ENCODE results near the gene CFAP43. TPM values are rescaled to one million over a fixed set of nuclear protein-coding genes. Genes with fewer than 3 reads are reported as not detected.

Gene CFAP43
- total and polyA plus RNA-seq, 2 of the 8 experiments (the other 6 are each of a cell fraction or from before 2014, with no cell fraction given) = 0.11 to 0.27 TPM

- Histone ChIP-seq H3K4me3 (ENCODE audit: extremely low read depth in 1 of 4, insufficient read depth in 2 of 4, low read depth in 3 of 4, low read length in 4 of 4) (no peak overlapping the region), H4K8ac (ENCODE audit: extremely low read depth, insufficient read depth, low read length) (no peak overlapping the region), H3K23ac (ENCODE audit: insufficient read length) (no peak overlapping the region), H3K9ac (replicated peaks in 1 of 4; ENCODE audit: extremely low read depth in 1 of 4, low read depth in 3 of 4, low read length in 3 of 4) (no peak overlapping the region), H2AK5ac (ENCODE audit: low read depth, low read length) (no peak overlapping the region), H3K4me1 (replicated peaks in 1 of 4; ENCODE audit: control insufficient read depth in 3 of 4, insufficient read depth in 4 of 4, low read length in 3 of 4) (peaks cover 0 to 1% (median 0%) of the 10 kb centered on the region in 4 experiments; a peak in 2 of 7 replicates), H3K14ac (ENCODE audit: insufficient read length) (no peak overlapping the region), H4K20me1 (replicated peaks in 1 of 2; ENCODE audit: control insufficient read depth in 1 of 2, insufficient read depth in 2 of 2, low read length in 2 of 2) (no peaks in the 10 kb centered on the region), H2AFZ (ENCODE audit: low read length) (no peak overlapping the region), H3K27ac (ENCODE audit: low read depth, low read length) (no peak overlapping the region), H4K91ac (replicated peaks; ENCODE audit: insufficient read length, low read length) (no peak overlapping the region), H2BK12ac (ENCODE audit: low read depth, low read length) (no peak overlapping the region), H3K79me2 (ENCODE audit: control insufficient read depth in 1 of 2, insufficient read depth in 2 of 2, low read length in 2 of 2) (no peaks in the 10 kb centered on the region), H3K36me3 (ENCODE audit: control insufficient read depth in 2 of 4, insufficient read depth in 4 of 4, low read length in 3 of 4) (peaks cover 0 to 2% (median 0%) of the 10 kb centered on the region in 4 experiments; a peak in 2 of 8 replicates), H2BK120ac (replicated peaks; ENCODE audit: low read depth, low read length) (no peak overlapping the region), H3K18ac (ENCODE audit: extremely low read depth, low read length) (no peak overlapping the region), H3K9me3 (ENCODE audit: insufficient read depth in 2 of 2, low read depth in 1 of 2, low read length in 1 of 2) (no peaks in the 10 kb centered on the region), H3K23me2 (ENCODE audit: low read depth, low read length) (no peaks in the 10 kb centered on the region), H2BK5ac (ENCODE audit: low read depth, low read length) (no peak overlapping the region), H4K5ac (ENCODE audit: insufficient read length, low read depth, low read length) (no peak overlapping the region), H3K4me2 (ENCODE audit: insufficient read depth in 1 of 2, low read depth in 2 of 2, low read length in 2 of 2) (peak overlapping the region; percentile 19 to 59; a peak in 1 of 4 replicates), H2BK15ac (ENCODE audit: low read length) (no peak overlapping the region), H3K56ac (replicated peaks; ENCODE audit: insufficient read length, low read depth, low read length) (no peak overlapping the region), H2BK20ac (ENCODE audit: low read length) (no peak overlapping the region), H3K27me3 (replicated peaks in 1 of 4; ENCODE audit: control insufficient read depth in 3 of 4, extremely low read depth in 1 of 4, insufficient read depth in 3 of 4, low read length in 3 of 4) (peaks cover 0 to 7% (median 2%) of the 10 kb centered on the region in 4 experiments; a peak in 2 of 7 replicates), H3K4ac (replicated peaks; ENCODE audit: insufficient read length, low read depth, low read length) (no peak overlapping the region), H3K79me1 (ENCODE audit: low read depth, low read length) (no peaks in the 10 kb centered on the region)
- FAIRE-seq (no peak), DNase-seq (ENCODE audit: low read depth in 1 of 2, low spot score in 2 of 2) (no peak)
- POLR2A ChIA-PET (ENCODE audit: partially characterized antibody) = interaction anchor here (0.5 to 3.4 kb wide), 8 partner anchors 9 to 53 kb away, joined by 3 to 20 read pairs (median 4); partner anchors contain the start of gene GSTO1
- CTCF ChIA-PET (ENCODE audit: partially characterized antibody) = interaction anchor here (0.9 to 8.7 kb wide), 19 partner anchors 8 to 563 kb away, joined by 3 to 146 read pairs (median 8); partner anchors contain the start of genes CFAP58 and ITPRIP
- WGBS, 2 experiments (ENCODE audit: extremely low coverage in 1 of 2, insufficient coverage in 1 of 2, insufficient read length in 1 of 2, insufficient replicate concordance in 2 of 2, low coverage in 1 of 2, low lambda C conversion rate in 2 of 2, missing lambda C conversion rate in 1 of 2) = 94% methylated on average over 1 of the region's 1 CpG; no CpG with 5 or more reads in 1 of the 2 experiments
- TF ChIP-seq RXRA (IDR thresholded peaks at IDR 0.05; ENCODE audit: insufficient read depth, low read depth, low read length) (no peak), RFX5 (IDR thresholded peaks at IDR 0.05; ENCODE audit: borderline replicate concordance, low read depth, low read length) (no peak), TEAD4 (IDR thresholded peaks at IDR 0.05; ENCODE audit: low read depth, low read length) (no peak), JUND (IDR thresholded peaks at IDR 0.05; ENCODE audit: low read length) (no peak), NRF1 (IDR thresholded peaks at IDR 0.05; ENCODE audit: low read depth, low read length) (no peak), CHD2 (IDR thresholded peaks at IDR 0.05; ENCODE audit: low read length) (no peak), TCF12 (IDR thresholded peaks at IDR 0.05; ENCODE audit: low read depth, low read length) (no peak), JUN (IDR thresholded peaks at IDR 0.05; ENCODE audit: low read depth, low read length) (no peak), SUZ12 (IDR thresholded peaks at IDR 0.05; ENCODE audit: low read length) (no peak), CBX8 (IDR thresholded peaks at IDR 0.05; ENCODE audit: borderline replicate concordance, low read depth, low read length) (no peak), CREB1 (IDR thresholded peaks at IDR 0.05) (no peak), SAP30 (IDR thresholded peaks at IDR 0.05; ENCODE audit: insufficient read depth, insufficient replicate concordance, low read length) (no peak)
- TF ChIP-seq, protein P1, sequence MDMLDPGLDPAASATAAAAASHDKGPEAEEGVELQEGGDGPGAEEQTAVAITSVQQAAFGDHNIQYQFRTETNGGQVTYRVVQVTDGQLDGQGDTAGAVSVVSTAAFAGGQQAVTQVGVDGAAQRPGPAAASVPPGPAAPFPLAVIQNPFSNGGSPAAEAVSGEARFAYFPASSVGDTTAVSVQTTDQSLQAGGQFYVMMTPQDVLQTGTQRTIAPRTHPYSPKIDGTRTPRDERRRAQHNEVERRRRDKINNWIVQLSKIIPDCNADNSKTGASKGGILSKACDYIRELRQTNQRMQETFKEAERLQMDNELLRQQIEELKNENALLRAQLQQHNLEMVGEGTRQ (IDR thresholded peaks at IDR 0.05; ENCODE audit: low read length) = no peak
Measured at GRCh38 chr10:104276192-104276591, 44.0 kb upstream of the CFAP43 start.

Data from H1 (cell line).